GM23248 (cell line): ENCODE measurements around the gene FSTL4. TPM values are rescaled to one million over a fixed set of nuclear protein-coding genes. Genes with fewer than 3 reads are reported as not detected.

Source experiments
- DNase-seq: peaks from one replicate; pipeline ENCODE4 v3.0.0-alpha.2; 2015
- H2AFZ ChIP-seq: fragments of 200-600 bp; sonication (generic); 2 replicates; pipeline ENCODE4 v1.6.1; 2016; ENCODE audit warnings: antibody characterized with exemption
- H3F3A ChIP-seq: fragments of 200-600 bp; sonication (generic); 2 replicates; pipeline ENCODE4 v1.6.1; 2016; ENCODE audit warnings: mild to moderate bottlenecking, antibody characterized with exemption, mixed run types; ENCODE audit not compliant: insufficient read depth
- H3K27ac ChIP-seq: fragments of 200-600 bp; sonication (generic); 2 replicates; pipeline ENCODE4 v1.5.1; 2016; ENCODE audit warnings: mild to moderate bottlenecking
- H3K27me3 ChIP-seq: fragments of 200-600 bp; sonication (generic); replicated peaks from 2 replicates; pipeline ENCODE4 v1.6.1; 2016; ENCODE audit warnings: mild to moderate bottlenecking; ENCODE audit not compliant: insufficient read depth
- H3K36me3 ChIP-seq: fragments of 200-600 bp; sonication (generic); 2 replicates; pipeline ENCODE4 v1.6.1; 2016; ENCODE audit warnings: low read depth, mild to moderate bottlenecking
- H3K4me1 ChIP-seq: fragments of 200-600 bp; sonication (generic); 2 replicates; pipeline ENCODE4 v1.6.1; 2016; ENCODE audit warnings: mild to moderate bottlenecking; ENCODE audit not compliant: insufficient read depth
- H3K4me2 ChIP-seq: fragments of 200-600 bp; sonication (generic); one replicate; pipeline ENCODE4 v1.6.1; 2016; ENCODE audit warnings: mild to moderate bottlenecking; ENCODE audit not compliant: unreplicated experiment
- H3K4me3 ChIP-seq: fragments of 200-600 bp; sonication (generic); 2 replicates; pipeline ENCODE4 v1.5.1; 2016; ENCODE audit warnings: mild to moderate bottlenecking
- H3K79me2 ChIP-seq: fragments of 200-600 bp; sonication (generic); 2 replicates; pipeline ENCODE4 v1.6.1; 2016; ENCODE audit warnings: mild to moderate bottlenecking; ENCODE audit not compliant: insufficient read depth
- H3K9ac ChIP-seq: fragments of 200-600 bp; sonication (generic); 2 replicates; pipeline ENCODE4 v1.6.1; 2016; ENCODE audit warnings: mild to moderate bottlenecking
- H3K9me2 ChIP-seq: fragments of 200-600 bp; sonication (generic); 2 replicates; pipeline ENCODE4 v1.6.1; 2016; ENCODE audit warnings: mixed run types, mild to moderate bottlenecking, moderate library complexity; ENCODE audit not compliant: insufficient read depth
- H3K9me3 ChIP-seq: fragments of 200-600 bp; sonication (generic); one replicate; pipeline ENCODE4 v1.6.1; 2017; ENCODE audit warnings: low read depth
- H4K20me1 ChIP-seq: fragments of 200-600 bp; sonication (generic); 2 replicates; pipeline ENCODE4 v1.6.0; 2016; ENCODE audit not compliant: insufficient read depth
- EZH2 ChIP-seq: fragments of 200-600 bp; sonication (generic); IDR thresholded peaks from 2 replicates; pipeline ENCODE4 v1.6.1; 2018; ENCODE audit warnings: antibody characterized with exemption, mild to moderate bottlenecking; ENCODE audit not compliant: insufficient read depth, poor library complexity, severe bottlenecking
- EZH2phosphoT487 ChIP-seq: fragments of 200-600 bp; sonication (generic); IDR thresholded peaks from 2 replicates; pipeline ENCODE4 v1.6.1; 2018; ENCODE audit warnings: antibody characterized with exemption, moderate library complexity, mild to moderate bottlenecking, low read depth; ENCODE audit not compliant: insufficient read depth
- WGBS, 2 experiments: methylation state at CpG; one replicate each; pipeline ENCODE4 v1.1.6; 2015 to 2017; ENCODE audit warnings: low lambda C conversion rate in 2 of 2, low coverage in 1 of 2; ENCODE audit errors: missing lambda C conversion rate in 2 of 2; 5-methylcytosine and 5-hydroxymethylcytosine counted together
- in situ Hi-C: fragments of 300-500 bp; cut with MboI; formaldehyde crosslinking; loops from 2 replicates; pipeline ENCODE4 v1.15.0; 2020
- polyA plus RNA-seq: library from polyadenylated mRNA; unstranded; fragments of >200 nt; fragmentation: Nextera tagmentation; extraction: Ambion mirVana; gene quantifications from 2 replicates; pipeline ENCODE4 v1.2.1, GENCODE V29; 2016
- total RNA-seq: library from RNA; depleted of rRNA; stranded (reverse); fragments of >200 nt; shearing (Covaris generic); gene quantifications from 2 replicates; pipeline ENCODE4 v1.2.3, GENCODE V29; 2014

Gene FSTL4
- total and polyA plus RNA-seq, 2 experiments from 2014 or later: not detected

DNA sequence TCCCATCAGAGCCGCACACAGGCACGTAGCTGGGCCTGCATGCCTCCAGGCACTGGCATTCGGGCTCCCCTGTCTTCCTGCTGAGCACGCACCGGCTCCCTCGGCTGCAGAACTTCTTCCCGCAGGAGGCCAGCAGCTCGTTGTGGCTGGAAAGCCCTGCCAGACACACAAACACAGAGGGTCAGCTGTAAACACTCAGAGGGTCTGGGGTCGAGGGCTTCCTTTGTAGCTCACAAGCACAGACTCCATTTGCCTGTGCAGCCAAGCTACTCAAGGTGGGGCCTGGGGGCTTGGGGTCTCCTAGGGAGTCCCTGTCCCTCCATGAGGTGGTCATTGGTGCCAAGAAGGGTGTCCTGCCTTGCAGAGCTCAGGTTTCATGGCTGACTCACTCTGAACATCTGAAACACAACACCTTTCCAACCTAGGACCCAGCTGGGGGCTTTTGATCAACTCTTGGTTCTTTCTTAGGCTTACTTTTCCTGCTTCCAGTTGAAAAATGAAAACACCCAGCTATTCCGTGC lies 211.4 kb downstream of the FSTL4 start:
- no peaks in the 10 kb centered on the region for H3K27me3 ChIP-seq
- no peaks in the 10 kb centered on the region for H4K20me1 ChIP-seq
- DNase-seq: no peak
- H3K9ac ChIP-seq: no peak overlapping the region
- H3F3A ChIP-seq: no peaks in the 10 kb centered on the region
- H3K4me3 ChIP-seq: no peak overlapping the region
- no peak overlapping the region for H2AFZ ChIP-seq
- WGBS, 2 experiments: 50 to 57% methylated on average over 10 of the region's 10 CpGs
- no peaks in the 10 kb centered on the region for H3K79me2 ChIP-seq
- H3K36me3 ChIP-seq: no peaks in the 10 kb centered on the region
- no peaks in the 10 kb centered on the region for H3K9me2 ChIP-seq
- in situ Hi-C loops: no loop called here
- H3K27ac ChIP-seq: no peak overlapping the region
- TF ChIP-seq EZH2: no peak
- TF ChIP-seq EZH2phosphoT487: no peak
- H3K9me3 ChIP-seq: no peaks in the 10 kb centered on the region
- no peaks in the 10 kb centered on the region for H3K4me1 ChIP-seq
- no peak overlapping the region for H3K4me2 ChIP-seq

DNA sequence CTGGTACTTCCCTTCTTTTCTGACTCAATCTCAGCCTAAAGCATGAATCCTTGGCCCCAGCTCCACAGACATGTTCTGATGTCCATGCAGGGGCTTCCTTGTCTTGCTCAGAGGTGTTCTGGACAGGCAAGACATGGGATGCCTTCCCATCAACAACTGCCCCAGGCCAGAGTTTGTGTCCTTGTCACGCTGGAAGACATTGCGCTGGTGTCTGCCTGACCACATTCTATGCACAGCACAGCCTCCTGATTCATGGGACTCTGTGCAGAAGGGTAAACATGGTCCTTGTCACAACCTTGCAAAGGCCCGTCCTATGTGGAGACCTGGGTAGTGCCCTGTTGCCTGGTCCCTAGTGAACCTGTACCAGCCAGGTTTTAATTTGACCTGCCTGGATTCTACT lies 212.2 kb downstream of the FSTL4 start:
- Histone ChIP-seq H2AFZ (no peak overlapping the region), H3K79me2 (no peaks in the 10 kb centered on the region), H3K4me3 (no peak overlapping the region), H3K36me3 (no peaks in the 10 kb centered on the region), H3K27me3 (no peaks in the 10 kb centered on the region), H4K20me1 (no peaks in the 10 kb centered on the region), H3K9me3 (no peaks in the 10 kb centered on the region), H3K9me2 (no peaks in the 10 kb centered on the region), H3K4me2 (no peak overlapping the region), H3K4me1 (no peaks in the 10 kb centered on the region), H3K9ac (no peak overlapping the region), H3K27ac (no peak overlapping the region), H3F3A (no peaks in the 10 kb centered on the region)
- no peak for DNase-seq
- in situ Hi-C loops: no loop called here
- 68 to 90% methylated on average over 3 of the region's 3 CpGs for WGBS, 2 experiments
- TF ChIP-seq EZH2phosphoT487 (no peak), EZH2 (no peak)

DNA sequence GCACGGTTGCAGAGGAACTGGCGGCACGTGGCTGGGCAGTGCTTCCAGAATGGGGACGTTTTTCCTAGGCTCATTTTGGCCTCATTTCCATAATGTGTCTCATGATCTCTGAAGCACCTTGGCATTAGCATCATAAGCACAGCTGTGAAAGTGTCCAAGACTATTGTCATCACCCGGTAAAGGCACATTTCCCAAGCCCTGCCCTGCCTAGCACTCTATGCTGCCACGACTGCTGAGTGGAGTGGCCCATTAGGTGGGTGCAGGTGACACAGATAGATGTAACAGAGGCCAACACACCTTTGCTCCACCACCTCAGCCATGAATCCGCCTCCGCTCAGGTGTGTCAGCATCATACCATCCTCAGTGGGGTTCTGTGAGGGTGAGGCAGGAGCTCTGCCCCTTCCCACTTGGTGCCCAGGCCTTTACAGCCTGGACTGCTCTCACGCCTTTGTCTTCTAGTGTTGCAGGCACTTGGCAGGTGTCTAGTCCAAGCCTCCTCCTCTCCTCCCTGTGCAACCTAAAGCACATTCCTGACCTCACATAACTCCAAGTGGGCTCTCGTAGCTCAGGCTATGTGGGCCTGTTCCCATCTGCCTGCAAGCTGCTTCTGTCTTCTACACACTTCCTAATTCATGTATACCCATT lies 213.0 kb downstream of the FSTL4 start:
- TF ChIP-seq EZH2phosphoT487 (no peak), EZH2 (no peak)
- Histone ChIP-seq H3K9ac (no peak overlapping the region), H3K9me2 (no peaks in the 10 kb centered on the region), H3K27ac (no peak overlapping the region), H4K20me1 (no peaks in the 10 kb centered on the region), H3K4me1 (no peaks in the 10 kb centered on the region), H3K9me3 (no peaks in the 10 kb centered on the region), H3K79me2 (no peaks in the 10 kb centered on the region), H3F3A (no peaks in the 10 kb centered on the region), H3K36me3 (no peaks in the 10 kb centered on the region), H2AFZ (no peak overlapping the region), H3K4me3 (no peak overlapping the region), H3K27me3 (no peaks in the 10 kb centered on the region), H3K4me2 (no peak overlapping the region)
- WGBS, 2 experiments: 33 to 34% methylated on average over 10 of the region's 10 CpGs
- no peak for DNase-seq
- in situ Hi-C loops: no loop called here

DNA sequence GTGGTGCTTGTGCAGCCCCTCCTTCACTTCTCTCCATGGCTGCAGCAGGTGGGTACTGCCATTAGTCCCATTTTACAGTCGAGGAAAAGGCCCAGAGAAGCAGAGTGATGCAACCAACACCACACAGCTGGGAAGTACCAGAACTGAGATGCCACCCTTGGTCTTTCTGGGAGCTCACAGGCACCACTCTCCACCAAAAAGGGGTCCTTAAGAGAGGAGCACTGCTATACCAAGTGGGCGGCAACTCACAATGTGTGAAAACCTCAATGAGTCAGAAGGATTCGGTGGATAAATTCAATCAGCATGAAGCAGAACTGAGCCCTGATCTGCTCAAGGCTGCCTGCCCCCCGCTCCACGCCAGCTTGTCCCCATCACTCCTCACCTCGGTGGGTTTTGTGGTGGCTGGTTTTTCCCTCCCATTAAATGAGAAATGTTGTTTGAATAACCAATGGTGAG lies 213.7 kb downstream of the FSTL4 start:
- no peak overlapping the region for H3K27ac ChIP-seq
- in situ Hi-C loops: no loop called here
- WGBS, 2 experiments: 55 to 59% methylated on average over 6 of the region's 6 CpGs
- H3K79me2 ChIP-seq: no peaks in the 10 kb centered on the region
- H3K9me3 ChIP-seq: no peaks in the 10 kb centered on the region
- H3K9ac ChIP-seq: no peak overlapping the region
- H3K4me1 ChIP-seq: no peaks in the 10 kb centered on the region
- H3K27me3 ChIP-seq: no peaks in the 10 kb centered on the region
- DNase-seq: no peak
- TF ChIP-seq EZH2 (no peak), EZH2phosphoT487 (no peak)
- H3K9me2 ChIP-seq: no peaks in the 10 kb centered on the region
- no peaks in the 10 kb centered on the region for H4K20me1 ChIP-seq
- H3K36me3 ChIP-seq: no peaks in the 10 kb centered on the region
- no peak overlapping the region for H2AFZ ChIP-seq
- no peak overlapping the region for H3K4me2 ChIP-seq
- no peaks in the 10 kb centered on the region for H3F3A ChIP-seq
- H3K4me3 ChIP-seq: no peak overlapping the region
